GM21381 (cell line): ENCODE data around the gene THAP5.

Source experiments
- ATAC-seq: cut with Tn5 transposase; IDR thresholded peaks from one replicate; pipeline ENCODE4 v1.9.1; 2021; ENCODE audit warnings: mild to moderate bottlenecking, moderate library complexity; ENCODE audit not compliant: unreplicated experiment

Gene THAP5

DNA sequence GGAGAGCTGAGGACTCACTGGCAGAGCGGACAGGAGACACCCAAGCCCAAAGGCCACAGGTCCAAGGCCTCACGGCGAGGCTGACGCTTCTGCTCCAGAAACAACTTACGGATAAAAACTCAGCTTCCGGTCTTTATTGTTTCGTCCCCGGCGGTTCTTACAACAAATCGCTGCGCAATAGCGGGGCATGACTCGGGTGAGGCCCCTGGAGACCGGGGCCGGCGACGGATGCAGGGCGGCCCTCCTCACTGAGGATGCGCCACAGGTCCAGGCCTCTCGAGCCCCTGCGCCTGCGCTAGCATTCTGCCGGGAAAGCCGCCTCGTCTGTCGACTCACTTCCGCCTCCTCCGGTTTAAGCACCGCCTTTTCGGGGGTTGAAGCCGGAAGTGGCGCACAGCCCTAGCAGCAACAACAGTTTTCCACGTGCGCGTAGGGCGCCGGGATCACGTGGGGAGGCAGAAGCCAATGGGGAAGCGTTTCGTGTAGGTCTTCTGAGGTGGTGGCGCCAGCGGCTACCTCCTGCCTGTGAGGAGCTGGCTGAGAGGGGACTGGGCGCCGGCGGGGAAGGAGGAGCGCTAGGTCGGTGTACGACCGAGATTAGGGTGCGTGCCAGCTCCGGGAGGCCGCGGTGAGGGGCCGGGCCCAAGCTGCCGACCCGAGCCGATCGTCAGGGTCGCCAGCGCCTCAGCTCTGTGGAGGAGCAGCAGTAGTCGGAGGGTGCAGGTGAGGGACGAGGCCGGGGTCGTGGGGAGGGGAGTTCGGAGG, at the start of gene THAP5, which contains the start of gene DNAJB9:
Gene THAP5, minus strand, starts transcription at position 326 of the 765 bp plus-strand sequence. Its CDS starts 137 bp downstream, at position 189.
Gene DNAJB9, plus strand, starts transcription at position 494 of the 765 bp plus-strand sequence. CDS start 1,853 bp downstream, outside the sequence.
- peak; percentile 91 for ATAC-seq

DNA sequence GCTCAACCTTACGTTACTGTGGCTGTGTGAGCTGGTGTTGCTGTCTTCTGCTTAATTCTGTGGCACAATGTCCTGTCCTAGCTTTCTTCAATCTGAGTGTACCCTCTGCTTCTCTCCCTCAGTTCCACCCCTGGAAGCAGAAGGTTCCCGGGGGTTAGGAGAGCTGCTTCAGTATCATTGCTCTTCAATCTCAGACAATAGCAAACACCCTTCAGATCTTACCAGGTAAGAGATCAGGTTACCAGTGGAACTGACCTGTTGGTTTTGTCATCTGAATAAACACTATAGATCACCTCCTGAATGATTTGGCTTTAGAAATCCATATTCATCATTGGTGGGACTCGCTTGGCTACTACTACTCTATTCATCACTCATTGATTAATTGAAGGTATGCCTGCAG, 48.5 kb upstream of the THAP5 start:
- ATAC-seq: no peak

DNA sequence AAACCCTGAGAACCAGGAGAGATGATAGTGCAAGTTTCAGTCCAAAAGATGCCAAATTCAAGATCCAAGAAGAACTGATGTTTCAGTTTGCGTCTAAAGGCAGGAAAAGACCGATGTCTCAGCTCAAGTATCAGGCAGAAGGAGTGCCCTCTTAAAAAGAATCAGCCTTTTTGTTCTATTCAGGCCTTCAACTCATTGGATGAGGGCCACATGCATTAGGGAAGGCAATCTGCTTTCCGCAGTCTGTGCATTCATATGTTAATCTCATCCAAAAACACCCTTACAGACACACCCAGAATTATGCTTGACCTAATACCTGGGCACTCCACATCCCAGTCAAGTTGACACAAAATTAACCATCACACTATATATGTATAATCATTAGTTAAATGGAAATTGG, 45.4 kb upstream of the THAP5 start:
- ATAC-seq: no peak

GRCh38 chr7:108613949-108614381, 44.5 kb upstream of the THAP5 start:
- ATAC-seq: no peak

- ATAC-seq: peak; percentile 93
Measured at GRCh38 chr7:108613147-108613948, 43.8 kb upstream of the THAP5 start.

DNA sequence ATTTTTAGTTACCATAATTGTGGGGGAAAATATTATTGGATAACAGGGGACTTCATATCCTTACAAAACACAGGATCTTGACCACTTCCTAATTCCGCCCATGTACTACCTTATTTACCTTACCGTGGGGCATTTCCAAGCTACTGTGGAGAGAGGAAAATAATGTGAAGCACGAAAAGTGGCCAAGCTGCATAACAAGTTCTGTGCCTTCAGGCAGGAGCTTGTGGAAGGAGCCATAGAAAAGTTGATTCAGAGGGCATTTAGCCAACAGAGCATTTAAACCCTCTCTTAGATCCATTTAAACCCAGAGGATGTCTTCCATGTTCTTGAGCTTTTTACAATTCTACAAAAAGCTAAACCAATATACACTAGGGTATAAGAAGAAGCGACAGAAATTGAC, 41.8 kb upstream of the THAP5 start:
- no peak for ATAC-seq

- no peak for ATAC-seq
Measured at GRCh38 chr7:108609643-108610042, 40.1 kb upstream of the THAP5 start.

GRCh38 chr7:108605559-108606201, 36.2 kb upstream of the THAP5 start:
- no peak for ATAC-seq

GRCh38 chr7:108604307-108605077, 35.0 kb upstream of the THAP5 start:
- ATAC-seq: no peak

DNA sequence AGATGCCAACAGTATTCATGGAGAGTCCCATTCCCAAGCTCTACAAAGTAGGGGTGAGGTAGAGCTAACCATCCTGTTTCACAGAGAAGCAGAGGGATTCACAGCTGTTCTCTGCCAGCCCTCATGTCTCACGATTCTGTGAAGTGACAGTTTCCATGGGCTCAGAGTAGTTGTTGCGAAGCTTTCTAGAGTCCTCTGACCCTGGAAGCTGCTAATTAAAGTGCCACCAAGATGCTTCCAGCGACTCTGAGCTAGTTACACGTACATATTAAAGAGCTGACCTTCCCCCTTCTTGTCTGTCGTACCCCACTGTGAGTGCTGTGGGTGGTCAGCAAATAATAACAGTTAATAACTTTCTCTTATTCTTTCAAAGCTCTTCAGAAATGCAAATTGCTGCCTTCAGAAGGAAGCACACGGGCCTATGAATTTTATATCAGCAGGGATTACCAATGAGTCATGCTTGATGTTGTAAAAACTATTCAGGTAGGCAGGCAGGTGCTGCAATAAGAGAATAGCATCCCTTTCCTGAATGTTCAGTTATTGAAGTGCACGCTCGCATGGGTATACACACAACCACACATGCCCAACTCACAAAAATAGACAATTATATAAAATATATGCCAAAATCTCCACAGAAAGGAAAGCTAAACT, 34.3 kb upstream of the THAP5 start:
- no peak for ATAC-seq

DNA sequence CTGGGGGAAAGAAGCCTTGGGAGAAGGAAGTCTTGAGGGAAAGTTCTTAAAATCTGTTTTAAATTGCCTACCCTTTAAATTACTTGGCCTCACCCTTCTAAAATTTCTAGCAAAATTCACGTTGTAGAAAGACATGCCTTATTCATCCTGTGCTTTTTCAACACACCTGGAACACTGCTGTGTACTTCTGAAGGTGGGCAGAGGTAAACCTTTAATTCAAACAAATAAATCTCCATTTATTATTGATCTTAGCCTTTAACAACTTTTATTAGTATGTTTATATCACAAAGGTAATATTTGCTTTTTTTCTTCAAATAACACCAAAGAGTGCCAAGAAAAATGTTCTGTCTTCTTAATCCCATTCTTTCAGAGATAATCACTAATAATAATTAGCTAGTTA, 30.9 kb upstream of the THAP5 start:
- ATAC-seq: no peak

- ATAC-seq: no peak
Measured at GRCh38 chr7:108598914-108599580, 29.5 kb upstream of the THAP5 start.

- ATAC-seq: no peak
Measured at GRCh38 chr7:108598153-108598552, 28.6 kb upstream of the THAP5 start.

- ATAC-seq: no peak
Measured at GRCh38 chr7:108596560-108596959, 27.1 kb upstream of the THAP5 start.

- no peak for ATAC-seq
Measured at GRCh38 chr7:108592646-108593201, 23.2 kb upstream of the THAP5 start.

DNA sequence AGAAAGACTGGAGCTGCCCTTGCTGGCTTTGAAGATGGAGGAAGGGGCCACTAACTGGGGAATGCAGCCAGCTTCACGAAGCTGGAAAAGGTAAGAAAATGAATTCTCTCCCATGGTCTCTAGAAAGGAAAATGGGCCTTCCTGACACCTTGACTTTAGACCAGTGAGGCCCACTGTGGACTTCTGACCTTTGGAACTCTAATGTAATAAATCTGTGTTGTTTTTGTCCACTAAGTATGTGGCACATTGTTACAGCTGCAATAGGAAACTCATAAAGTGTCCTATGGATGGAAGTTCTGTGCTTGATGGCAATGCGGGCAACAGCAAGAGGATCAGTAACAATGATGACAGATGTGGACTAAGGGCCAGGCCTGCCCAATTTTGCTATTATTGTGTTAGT, 21.1 kb upstream of the THAP5 start:
- ATAC-seq: no peak

- ATAC-seq: no peak
Measured at GRCh38 chr7:108589874-108590273, 20.4 kb upstream of the THAP5 start.

- ATAC-seq: no peak
Measured at GRCh38 chr7:108589199-108589598, 19.7 kb upstream of the THAP5 start.

DNA sequence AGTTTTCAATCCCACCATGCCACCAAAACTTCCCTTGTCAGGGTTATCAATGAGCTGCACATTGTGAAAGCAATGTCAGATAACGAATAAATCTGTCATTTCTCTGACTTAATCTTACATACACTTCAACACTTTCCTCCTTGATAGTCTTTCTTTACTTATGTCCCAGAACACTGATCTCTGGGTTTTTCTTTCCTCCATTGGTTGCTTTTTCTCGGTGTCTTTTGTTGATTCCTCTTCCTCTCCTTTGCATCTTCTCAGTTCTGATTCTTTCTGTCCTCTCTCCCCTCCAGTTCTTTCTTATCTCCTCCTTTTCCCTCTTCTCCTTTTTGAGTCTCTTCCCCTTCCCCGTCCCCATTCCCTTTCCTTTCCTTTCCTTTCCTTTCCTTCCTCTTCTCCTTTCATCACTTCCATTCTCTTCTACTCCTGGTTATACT, 16.8 kb upstream of the THAP5 start:
- ATAC-seq: no peak
